MM.1S (cell line): ENCODE measurements around the gene RAPGEF4.

Experiments
- EZH2 ChIP-seq: fragments of 300-600 bp; sonication (generic); optimal IDR thresholded peaks from 2 replicates; pipeline ENCODE3; 2017; ENCODE audit warnings: low read depth, mild to moderate bottlenecking, antibody characterized with exemption, low read length, mixed read lengths
- EZH2phosphoT487 ChIP-seq: fragments of 300-600 bp; sonication (generic); IDR thresholded peaks from 2 replicates; pipeline ENCODE4 v1.6.1; 2018; ENCODE audit warnings: antibody characterized with exemption, low read length
- TF ChIP-seq, protein P1 (sequence below): fragments of 300-600 bp; sonication (generic); IDR thresholded peaks from 2 replicates; pipeline ENCODE4 v1.5.1; 2016; ENCODE audit warnings: antibody characterized with exemption, low read length, mixed read lengths

DNA sequence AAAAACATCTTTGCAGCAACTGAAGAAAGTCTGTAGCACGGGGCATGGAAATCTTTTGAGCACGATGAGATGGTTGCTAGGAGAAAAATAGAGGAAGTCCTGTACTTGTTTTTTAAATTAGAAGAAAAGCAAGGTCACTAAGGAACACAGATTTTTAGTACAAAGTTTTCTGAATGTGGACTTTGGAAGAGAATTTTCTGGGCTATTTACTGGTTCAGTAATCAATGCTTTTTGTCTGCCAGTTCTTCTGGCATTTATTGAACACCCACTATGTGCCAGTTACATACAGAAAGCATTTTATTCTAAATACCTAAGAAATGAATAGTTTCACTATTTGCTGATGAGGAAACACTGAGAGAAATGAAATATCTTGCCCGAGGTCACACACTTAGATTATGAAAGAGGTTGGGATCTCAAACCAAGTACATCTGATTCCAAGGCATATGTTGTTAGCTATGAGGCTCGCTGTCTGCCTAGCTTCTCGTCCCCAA lies 324.4 kb downstream of the RAPGEF4 start:
- TF ChIP-seq, protein P1, sequence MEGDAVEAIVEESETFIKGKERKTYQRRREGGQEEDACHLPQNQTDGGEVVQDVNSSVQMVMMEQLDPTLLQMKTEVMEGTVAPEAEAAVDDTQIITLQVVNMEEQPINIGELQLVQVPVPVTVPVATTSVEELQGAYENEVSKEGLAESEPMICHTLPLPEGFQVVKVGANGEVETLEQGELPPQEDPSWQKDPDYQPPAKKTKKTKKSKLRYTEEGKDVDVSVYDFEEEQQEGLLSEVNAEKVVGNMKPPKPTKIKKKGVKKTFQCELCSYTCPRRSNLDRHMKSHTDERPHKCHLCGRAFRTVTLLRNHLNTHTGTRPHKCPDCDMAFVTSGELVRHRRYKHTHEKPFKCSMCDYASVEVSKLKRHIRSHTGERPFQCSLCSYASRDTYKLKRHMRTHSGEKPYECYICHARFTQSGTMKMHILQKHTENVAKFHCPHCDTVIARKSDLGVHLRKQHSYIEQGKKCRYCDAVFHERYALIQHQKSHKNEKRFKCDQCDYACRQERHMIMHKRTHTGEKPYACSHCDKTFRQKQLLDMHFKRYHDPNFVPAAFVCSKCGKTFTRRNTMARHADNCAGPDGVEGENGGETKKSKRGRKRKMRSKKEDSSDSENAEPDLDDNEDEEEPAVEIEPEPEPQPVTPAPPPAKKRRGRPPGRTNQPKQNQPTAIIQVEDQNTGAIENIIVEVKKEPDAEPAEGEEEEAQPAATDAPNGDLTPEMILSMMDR, result no peak
- TF ChIP-seq EZH2 (no peak), EZH2phosphoT487 (no peak)
